SU-DHL-6 (cell line): Measurements from ENCODE around the gene NTSR1.

Source experiments
- H2AFZ ChIP-seq: fragments of 200-600 bp; sonication (generic); 2 replicates; pipeline ENCODE4 v1.6.1; 2014; ENCODE audit warnings: low read depth, mild to moderate bottlenecking, moderate library complexity, mixed read lengths, antibody characterized with exemption, low read length; ENCODE audit not compliant: severe bottlenecking
- H3F3A ChIP-seq: fragments of 200-600 bp; shearing (Covaris generic); 2 replicates; pipeline ENCODE4 v1.6.0; 2016; ENCODE audit warnings: antibody characterized with exemption, mild to moderate bottlenecking; ENCODE audit not compliant: insufficient read depth
- H3K27ac ChIP-seq: fragments of 200-600 bp; sonication (generic); 2 replicates; pipeline ENCODE4 v1.5.1; 2016; ENCODE audit warnings: low read depth, mild to moderate bottlenecking, low read length, moderate library complexity, mixed read lengths
- H3K27me3 ChIP-seq: fragments of 200-600 bp; sonication (generic), shearing (Covaris generic); 2 replicates; pipeline ENCODE4 v1.6.0; 2014; ENCODE audit warnings: mild to moderate bottlenecking, low read length
- H3K36me3 ChIP-seq: fragments of 200-600 bp; sonication (generic); 2 replicates; pipeline ENCODE4 v1.6.1; 2014; ENCODE audit warnings: mild to moderate bottlenecking, low read length, mixed read lengths
- H3K4me2 ChIP-seq: fragments of 300-600, 200-600 bp; shearing (Covaris generic), sonication (generic); 2 replicates; pipeline ENCODE4 v1.6.0; 2014; ENCODE audit warnings: low read length, low read depth, mild to moderate bottlenecking; ENCODE audit not compliant: poor library complexity, severe bottlenecking
- H3K4me3 ChIP-seq: fragments of 200-600 bp; sonication (generic); 2 replicates; pipeline ENCODE4 v1.5.1; 2014; ENCODE audit warnings: antibody characterized with exemption, low read length, mild to moderate bottlenecking, mixed read lengths; ENCODE audit not compliant: insufficient read depth, poor library complexity, severe bottlenecking
- H3K79me2 ChIP-seq: fragments of 200-600 bp; sonication (generic); 2 replicates; pipeline ENCODE4 v1.6.1; 2014; ENCODE audit warnings: mild to moderate bottlenecking, low read length, moderate library complexity; ENCODE audit not compliant: insufficient read depth
- H3K9ac ChIP-seq: fragments of 200-600 bp; sonication (generic); 2 replicates; pipeline ENCODE4 v1.7.0; 2014; ENCODE audit warnings: mild to moderate bottlenecking, low read length
- H3K9me2 ChIP-seq: fragments of 200-600 bp; sonication (generic); replicated peaks from 2 replicates; pipeline ENCODE4 v1.6.1; 2014; ENCODE audit warnings: low read length; ENCODE audit not compliant: insufficient read depth
- H3K9me3 ChIP-seq: fragments of 200-600 bp; sonication (generic); 2 replicates; pipeline ENCODE4 v1.6.1; 2014; ENCODE audit warnings: low read length, mixed read lengths; ENCODE audit not compliant: insufficient read depth
- H4K20me1 ChIP-seq: fragments of 200-600 bp; sonication (generic); 2 replicates; pipeline ENCODE4 v1.6.1; 2014; ENCODE audit warnings: low read depth, mild to moderate bottlenecking, antibody characterized with exemption, low read length, moderate library complexity, mixed read lengths
- EZH2phosphoT487 ChIP-seq: fragments of 200-600 bp; sonication (generic), shearing (Covaris generic); conservative IDR thresholded peaks from 2 replicates; pipeline ENCODE4 v1.6.1; 2018; ENCODE audit warnings: mild to moderate bottlenecking, antibody characterized with exemption, low read length, moderate library complexity, mixed read lengths
- TF ChIP-seq, protein P1 (sequence below): fragments of 200-600 bp; sonication (generic); IDR thresholded peaks from one replicate; pipeline ENCODE4 v1.5.1; 2017; ENCODE audit warnings: antibody characterized with exemption, mild to moderate bottlenecking, low read length, moderate library complexity; ENCODE audit not compliant: insufficient read depth, poor library complexity, severe bottlenecking

NTSR1 gene

DNA sequence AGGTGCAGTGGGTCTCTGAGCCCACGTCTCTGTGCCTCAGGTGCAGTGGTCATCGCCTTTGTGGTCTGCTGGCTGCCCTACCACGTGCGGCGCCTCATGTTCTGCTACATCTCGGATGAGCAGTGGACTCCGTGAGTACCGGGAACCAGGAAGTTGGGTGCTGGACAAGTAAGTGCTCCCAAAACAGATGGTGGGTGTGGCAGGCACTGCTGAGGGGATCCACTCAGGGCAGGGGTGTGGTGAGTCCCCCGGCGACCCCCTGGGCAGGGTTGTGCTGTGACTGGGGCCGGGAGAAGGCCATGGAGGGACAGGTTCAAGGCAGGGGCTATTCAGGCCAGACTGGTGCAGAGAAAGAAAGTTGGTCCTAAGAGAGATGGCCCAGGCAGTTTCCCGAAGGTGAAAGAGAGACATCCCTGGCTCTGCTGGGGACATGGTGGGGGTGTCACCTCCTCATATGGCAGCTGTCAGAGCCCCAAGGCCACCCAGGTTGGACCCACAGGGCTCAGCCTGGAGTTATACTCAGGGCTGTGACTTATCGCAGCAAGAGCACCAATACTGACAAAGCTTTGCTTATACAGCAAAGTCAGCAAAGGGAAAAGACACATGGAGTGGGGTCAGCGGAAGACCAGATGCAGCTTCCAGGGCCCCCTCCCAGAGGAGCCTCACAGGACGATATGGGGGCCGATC, 49.7 kb downstream of the NTSR1 start:
- H3K4me2 ChIP-seq = no peak overlapping the region
- no peaks in the 10 kb centered on the region for H3K79me2 ChIP-seq
- no peaks in the 10 kb centered on the region for H3K9me3 ChIP-seq
- H3K4me3 ChIP-seq = no peak overlapping the region
- no peaks in the 10 kb centered on the region for H3K36me3 ChIP-seq
- no peaks in the 10 kb centered on the region for H4K20me1 ChIP-seq
- H3K9me2 ChIP-seq = no peaks in the 10 kb centered on the region
- H3K27ac ChIP-seq = no peak overlapping the region
- H2AFZ ChIP-seq = no peak overlapping the region
- H3K9ac ChIP-seq = no peak overlapping the region
- H3F3A ChIP-seq = no peaks in the 10 kb centered on the region
- TF ChIP-seq, protein P1, sequence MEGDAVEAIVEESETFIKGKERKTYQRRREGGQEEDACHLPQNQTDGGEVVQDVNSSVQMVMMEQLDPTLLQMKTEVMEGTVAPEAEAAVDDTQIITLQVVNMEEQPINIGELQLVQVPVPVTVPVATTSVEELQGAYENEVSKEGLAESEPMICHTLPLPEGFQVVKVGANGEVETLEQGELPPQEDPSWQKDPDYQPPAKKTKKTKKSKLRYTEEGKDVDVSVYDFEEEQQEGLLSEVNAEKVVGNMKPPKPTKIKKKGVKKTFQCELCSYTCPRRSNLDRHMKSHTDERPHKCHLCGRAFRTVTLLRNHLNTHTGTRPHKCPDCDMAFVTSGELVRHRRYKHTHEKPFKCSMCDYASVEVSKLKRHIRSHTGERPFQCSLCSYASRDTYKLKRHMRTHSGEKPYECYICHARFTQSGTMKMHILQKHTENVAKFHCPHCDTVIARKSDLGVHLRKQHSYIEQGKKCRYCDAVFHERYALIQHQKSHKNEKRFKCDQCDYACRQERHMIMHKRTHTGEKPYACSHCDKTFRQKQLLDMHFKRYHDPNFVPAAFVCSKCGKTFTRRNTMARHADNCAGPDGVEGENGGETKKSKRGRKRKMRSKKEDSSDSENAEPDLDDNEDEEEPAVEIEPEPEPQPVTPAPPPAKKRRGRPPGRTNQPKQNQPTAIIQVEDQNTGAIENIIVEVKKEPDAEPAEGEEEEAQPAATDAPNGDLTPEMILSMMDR = no peak
- no peak for TF ChIP-seq EZH2phosphoT487
- no peaks in the 10 kb centered on the region for H3K27me3 ChIP-seq

DNA sequence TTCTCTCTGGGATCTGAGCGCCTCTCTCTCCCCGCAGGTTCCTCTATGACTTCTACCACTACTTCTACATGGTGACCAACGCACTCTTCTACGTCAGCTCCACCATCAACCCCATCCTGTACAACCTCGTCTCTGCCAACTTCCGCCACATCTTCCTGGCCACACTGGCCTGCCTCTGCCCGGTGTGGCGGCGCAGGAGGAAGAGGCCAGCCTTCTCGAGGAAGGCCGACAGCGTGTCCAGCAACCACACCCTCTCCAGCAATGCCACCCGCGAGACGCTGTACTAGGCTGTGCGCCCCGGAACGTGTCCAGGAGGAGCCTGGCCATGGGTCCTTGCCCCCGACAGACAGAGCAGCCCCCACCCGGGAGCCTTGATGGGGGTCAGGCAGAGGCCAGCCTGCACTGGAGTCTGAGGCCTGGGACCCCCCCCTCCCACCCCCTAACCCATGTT, 51.4 kb downstream of the NTSR1 start:
- H3F3A ChIP-seq = no peaks in the 10 kb centered on the region
- no peak overlapping the region for H3K4me3 ChIP-seq
- no peak overlapping the region for H2AFZ ChIP-seq
- H3K36me3 ChIP-seq = no peaks in the 10 kb centered on the region
- no peak overlapping the region for H3K9ac ChIP-seq
- no peaks in the 10 kb centered on the region for H3K9me2 ChIP-seq
- no peaks in the 10 kb centered on the region for H3K79me2 ChIP-seq
- no peak overlapping the region for H3K4me2 ChIP-seq
- TF ChIP-seq, protein P1 = no peak
- no peak for TF ChIP-seq EZH2phosphoT487
- no peaks in the 10 kb centered on the region for H3K9me3 ChIP-seq
- H4K20me1 ChIP-seq = no peaks in the 10 kb centered on the region
- no peak overlapping the region for H3K27ac ChIP-seq
- no peaks in the 10 kb centered on the region for H3K27me3 ChIP-seq

DNA sequence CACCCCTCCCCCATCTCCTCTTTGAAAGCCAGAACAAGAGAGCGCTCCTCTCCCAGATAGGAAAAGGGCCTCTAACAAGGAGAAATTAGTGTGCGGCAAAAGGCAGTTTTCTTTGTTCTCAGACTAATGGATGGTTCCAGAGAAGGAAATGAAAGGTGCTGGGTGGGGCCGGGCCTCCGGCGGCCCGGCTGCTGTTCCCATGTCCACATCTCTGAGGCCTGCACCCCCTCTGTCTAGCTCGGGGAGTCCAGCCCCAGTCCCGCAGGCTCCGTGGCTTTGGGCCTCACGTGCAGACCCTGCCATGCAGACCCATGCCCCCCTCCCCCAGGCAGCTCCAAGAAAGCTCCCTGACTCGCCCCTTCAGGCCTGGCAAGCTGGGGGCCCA, 51.8 kb downstream of the NTSR1 start:
- Histone ChIP-seq H4K20me1 (no peaks in the 10 kb centered on the region), H3K9me3 (no peaks in the 10 kb centered on the region), H3K27ac (no peak overlapping the region), H3K4me2 (no peak overlapping the region), H3K79me2 (no peaks in the 10 kb centered on the region), H3K27me3 (no peaks in the 10 kb centered on the region), H3K4me3 (no peak overlapping the region), H3K36me3 (no peaks in the 10 kb centered on the region), H3K9me2 (no peaks in the 10 kb centered on the region), H2AFZ (no peak overlapping the region), H3K9ac (no peak overlapping the region), H3F3A (no peaks in the 10 kb centered on the region)
- TF ChIP-seq, protein P1 = no peak
- TF ChIP-seq EZH2phosphoT487 = no peak
